GM21447 (cell line): ENCODE measurements around the gene KIF17.
"Not testable (repeated sequence)": the region's sequence is repeated elsewhere in the genome, so short reads cannot be mapped to it uniquely, and the experiment has no call there.

Experiments
- ATAC-seq: cut with Tn5 transposase; IDR thresholded peaks from one replicate; pipeline ENCODE4 v1.9.1; 2021; ENCODE audit not compliant: unreplicated experiment

Gene KIF17

DNA sequence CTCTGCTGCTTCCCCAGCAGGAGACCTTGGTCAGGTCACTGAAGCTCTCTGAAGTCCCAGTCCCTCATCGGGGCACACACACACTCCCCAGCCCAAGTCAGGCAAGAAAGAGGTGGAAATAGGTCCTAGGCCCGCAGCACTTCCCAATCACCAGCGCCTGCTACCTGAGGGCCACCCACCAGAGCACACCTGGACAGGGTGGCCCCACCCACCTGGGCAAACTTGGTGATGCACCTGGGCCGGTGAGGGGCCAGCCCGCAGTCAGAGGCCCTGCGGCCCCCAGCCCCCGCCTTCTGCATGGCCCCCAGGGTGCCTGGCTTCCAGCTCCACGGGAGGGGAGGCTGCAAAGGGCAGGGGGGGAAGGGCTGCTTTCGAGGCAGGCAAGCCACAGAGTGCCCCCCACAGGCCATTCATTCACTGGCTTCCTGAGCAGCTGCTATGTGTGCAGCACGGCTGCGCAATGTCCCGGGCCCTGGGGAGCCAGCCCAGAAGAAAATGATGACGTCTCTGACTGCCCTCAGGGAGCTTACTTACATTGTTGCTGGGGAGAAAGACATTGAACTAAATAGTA lies 10.0 kb upstream of the KIF17 start:
- ATAC-seq: no peak

DNA sequence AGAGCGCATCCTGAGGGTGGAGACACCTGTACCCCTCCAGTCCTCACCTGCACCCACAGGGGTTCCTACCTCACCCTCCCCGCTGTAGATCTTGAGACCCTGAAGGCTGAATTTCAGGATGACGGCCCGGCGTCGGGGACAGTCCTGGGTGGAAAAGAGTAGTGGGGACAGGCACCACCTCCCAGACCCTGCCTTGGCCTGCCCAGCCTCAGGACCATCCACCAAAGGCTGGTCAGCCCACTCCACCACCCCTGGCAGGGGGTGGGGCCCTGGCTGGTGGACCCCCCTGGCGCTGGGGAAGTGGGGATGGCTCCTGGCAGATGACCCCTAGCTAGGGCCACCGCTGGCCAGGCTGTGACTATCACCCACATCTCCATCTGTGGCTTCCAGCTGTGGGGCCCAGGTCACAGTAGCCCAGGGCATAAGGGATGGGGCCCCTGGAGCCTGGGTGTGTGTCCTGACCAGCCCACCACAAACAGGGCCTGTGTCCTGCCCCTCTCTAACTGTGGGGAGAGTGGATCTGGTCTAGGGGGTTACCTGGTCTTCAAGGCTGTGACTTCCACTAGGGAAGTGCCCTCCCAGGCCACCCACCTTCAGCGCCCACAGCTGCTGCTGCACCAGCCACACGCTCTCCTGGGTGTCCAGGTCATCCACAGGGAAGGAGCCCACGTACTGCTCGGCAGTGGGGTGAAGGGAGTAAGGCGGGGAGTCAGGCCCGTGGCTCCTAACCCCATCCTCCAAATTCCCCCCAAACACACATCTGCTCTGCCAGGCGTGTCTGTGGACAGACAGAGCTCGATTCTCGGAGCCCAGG lies 9.3 kb upstream of the KIF17 start:
- no peak for ATAC-seq

DNA sequence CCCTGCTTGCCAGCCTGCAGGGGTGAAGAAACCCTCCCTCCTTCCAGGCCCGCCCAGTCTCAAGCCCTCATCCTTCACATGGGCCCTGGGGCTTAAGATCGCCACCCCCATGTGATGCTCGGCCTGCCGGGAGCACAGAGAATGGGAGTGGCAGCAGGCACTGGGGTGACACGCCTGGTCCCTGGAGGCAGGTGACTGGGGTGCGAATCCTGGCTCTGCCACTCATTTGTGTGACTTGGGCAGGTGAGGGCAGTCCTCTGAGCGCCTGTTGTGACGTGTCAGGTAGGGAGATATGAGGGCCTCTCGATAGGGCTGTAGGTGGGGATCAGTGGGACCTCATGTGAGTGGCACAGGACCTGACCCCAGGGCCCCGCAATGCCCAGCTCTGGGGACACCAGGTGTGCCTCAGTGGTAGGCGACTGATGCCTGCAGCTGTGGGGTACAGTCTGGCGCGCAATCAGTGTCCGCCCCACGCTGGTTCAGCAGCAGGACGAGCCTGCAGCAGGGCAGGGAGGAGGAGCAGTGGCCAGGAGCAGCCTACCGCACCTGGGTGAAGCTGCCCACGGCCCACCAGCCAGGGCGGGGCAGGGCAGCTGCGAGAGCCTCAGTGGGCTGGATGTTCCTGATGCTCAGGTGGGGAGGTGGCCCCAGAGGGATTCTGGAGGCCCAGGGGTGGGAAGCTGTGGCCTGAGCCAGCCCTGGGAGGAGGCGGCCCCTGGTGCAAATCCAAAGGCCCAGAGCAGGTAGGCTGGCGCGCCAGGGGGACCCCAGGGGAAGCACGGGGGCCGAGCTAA lies 8.5 kb upstream of the KIF17 start:
- ATAC-seq: no peak

DNA sequence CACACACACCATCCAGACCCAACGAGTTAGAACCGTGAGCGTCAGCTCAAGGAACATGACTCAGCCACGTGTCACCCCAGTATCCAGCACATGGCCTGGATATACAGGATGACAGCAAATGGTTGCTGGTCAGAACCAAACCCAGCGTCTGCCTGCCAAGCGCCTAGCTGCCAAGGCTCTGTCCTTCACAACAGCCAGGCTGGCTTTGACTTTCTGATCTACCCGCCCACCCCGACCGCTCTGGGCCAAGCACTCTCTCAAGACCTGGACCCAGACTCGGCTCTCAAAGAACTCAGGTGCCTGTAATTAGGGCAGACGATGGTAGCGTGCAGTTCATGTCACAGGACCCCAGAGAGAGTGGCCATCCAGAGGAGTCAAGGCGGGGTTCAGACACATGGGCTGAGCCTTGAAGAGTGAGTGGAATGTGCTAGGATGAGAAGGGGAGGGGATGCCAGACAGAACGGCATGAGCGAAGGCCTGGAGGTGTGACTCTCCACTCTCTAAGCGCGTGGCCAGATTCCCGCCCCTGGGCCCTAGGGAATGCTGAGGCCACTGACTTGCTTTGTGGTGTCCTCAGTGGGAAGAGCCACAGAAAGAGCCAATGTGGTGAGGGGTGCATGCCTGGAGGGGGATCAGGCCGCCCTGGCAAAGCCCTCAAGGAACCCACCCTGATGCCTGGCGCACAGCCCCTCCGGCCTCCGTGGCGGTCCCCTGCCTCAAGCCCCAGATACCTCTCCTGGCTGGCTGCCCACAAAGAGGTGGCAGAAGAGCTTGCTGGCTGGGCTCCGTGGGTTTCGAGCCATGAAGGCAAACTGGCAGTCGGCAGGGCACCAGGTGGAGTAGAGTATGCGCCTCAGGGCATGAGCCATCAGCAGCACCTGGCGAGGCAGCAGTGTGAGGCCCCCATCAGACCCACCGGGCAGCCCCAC lies 7.6 kb upstream of the KIF17 start:
- no peak for ATAC-seq

DNA sequence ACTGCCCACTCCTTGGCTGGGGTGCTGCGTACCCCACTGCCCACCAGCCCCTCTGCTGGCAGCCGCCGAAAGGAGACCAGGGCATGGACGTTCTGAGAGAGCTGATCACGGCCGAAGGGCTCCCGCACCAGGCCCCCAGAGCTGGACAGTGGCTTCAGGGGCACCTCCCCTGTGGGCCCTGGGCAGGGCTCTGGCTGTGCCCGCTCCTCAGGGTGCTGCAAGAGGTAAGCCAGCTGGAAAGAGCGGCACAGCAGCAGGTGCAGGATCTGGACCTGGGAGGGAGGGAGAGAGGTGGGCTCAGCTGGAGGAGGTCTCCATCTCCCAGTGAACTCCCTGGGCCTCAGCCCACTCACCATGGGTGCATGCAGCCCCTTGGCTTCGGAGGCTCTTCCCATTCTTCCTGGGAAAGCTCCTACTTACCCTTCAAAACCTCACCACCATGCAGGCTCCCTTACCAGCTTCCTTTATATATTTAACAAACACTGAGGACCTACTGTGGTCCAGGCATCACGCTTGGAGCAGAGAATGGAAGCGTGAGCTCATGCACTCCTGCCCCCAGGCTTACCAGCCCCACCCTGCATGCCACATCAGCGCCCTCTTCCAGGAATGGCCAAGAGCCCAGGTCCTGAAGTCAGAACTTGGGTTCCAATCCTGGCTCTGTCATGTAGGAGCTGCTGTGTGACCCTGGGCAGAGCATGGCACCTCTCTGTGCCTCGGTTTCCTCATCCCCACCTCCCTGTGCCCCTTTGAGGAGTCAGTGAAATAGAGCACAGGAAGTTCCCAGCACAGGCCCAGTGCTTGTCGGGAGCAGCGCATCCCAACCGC lies 6.8 kb upstream of the KIF17 start:
- no peak for ATAC-seq

DNA sequence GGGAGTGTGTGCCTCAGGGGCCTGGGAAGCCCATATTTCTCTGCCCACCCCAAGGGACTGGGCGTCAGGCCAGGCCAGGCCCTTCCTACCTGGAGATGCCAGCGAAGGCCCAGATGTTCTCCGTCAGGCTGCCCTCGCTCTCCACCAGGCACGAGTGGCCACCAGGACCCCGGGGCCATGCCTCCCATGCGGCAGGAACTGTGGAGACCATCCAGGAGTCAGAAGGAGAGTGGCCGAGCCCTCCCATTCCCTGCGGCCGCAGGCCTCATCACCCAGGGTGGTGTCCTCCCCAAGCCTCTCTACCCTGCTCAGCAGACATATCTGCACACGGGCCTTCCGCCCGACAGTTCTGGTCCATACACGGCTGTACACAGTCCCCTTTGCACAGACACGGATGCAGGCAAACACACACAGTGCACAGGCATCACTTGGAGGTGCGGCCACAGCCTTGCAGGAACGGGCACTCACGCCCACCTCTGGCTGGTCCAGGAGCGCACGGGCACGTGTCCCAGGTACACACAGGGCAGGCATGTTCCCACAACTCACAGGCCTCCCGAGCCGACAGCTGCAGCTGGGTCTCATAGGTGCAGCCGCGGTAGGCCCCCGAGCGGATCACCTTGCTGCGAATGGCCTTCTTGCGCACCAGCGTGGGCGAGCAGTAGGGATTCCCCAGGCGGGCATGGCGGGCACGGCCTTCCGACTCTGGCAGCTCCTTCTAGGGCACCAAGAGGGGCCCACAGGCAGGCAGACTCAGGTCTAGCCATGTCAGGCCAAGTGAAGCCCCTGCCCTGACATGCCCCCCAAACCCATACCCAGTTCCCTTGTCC lies 5.9 kb upstream of the KIF17 start:
- ATAC-seq: no peak

DNA sequence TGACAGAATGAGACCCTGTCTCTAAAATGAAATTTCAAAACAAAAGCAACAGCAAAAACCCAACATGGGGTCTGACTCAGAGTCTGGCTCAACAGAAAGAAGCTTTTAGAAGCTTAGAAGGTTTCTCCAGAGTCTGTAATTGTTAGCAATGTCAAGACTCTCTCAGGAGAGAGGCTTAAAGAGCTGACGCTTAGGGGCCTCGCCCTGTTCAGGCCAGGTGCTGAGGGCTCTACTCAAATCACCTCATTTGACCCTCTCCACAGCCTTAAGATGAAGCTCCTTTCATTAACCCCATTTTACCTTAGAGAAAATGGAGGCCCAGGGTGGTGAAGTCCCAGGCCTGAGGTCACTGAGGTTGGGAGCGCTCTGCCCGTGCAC lies 5.3 kb upstream of the KIF17 start:
- no peak for ATAC-seq

DNA sequence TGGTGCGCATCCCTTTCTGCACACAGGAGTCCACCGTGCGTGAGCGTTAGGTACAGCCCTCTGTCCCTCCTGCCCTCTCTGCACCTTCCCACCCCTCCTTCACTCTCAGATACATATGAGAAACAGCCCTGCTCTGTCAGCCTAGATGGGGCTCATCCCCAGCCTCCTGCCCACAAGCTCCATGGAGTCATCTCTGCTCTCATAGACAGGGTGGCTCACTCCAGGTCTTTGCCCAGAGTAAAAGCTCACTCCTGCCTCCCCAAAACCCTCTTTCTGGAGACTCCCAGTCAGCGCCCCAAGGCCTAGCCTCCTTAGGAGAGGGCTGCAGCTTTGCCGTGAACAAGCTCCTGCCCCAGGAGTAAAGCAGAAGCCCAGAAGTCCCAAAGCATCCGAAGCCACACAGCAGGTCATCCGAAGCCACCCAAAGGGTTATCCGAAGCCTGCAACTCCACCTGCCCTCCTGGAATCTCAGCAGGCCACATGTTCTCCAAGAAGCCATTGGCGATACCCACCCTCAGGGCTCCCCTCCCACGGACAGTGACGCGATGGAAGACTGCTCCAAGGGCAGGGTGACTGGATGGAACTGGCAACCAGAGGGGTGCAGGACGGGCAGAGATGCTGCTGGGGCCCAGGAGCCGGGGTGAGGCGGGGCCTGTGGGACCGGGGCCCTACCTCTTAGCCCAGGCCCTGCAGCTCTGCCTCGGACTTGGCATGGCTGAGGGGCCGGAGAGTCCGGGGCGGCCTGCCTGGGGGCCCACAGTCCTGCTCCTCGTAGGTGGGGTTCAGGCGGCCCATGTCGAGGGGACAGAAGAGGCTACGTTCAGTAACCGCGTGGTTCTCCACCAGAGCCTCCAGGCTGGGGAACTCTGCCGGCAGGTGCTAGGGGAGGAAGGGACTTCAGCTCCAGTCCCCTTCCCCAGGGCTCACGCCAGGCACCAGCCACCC lies 3.6 kb upstream of the KIF17 start:
- ATAC-seq: no peak

DNA sequence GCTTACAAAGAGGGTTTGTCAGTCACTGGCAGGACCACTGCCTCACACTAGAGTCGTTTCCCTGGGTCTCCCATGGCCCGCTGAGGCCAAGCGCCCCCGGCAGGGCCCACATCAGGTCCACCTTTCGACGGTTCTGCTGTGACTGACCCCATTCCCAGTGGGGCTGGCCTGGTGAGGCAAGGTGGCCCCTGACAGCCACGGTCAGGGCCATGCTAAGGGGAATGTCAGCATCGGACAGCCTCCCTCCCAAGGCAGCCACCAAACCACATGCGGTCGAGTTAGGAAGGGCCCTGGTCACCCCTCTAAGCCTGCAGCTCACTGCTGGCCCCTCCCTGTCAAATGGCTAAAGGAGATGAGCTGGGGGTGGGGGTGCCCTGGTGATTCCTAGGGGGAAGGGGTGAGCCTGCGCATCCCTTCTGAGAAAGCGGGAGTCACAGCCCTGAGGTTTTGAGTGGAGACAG lies 2.9 kb upstream of the KIF17 start:
- no peak for ATAC-seq

DNA sequence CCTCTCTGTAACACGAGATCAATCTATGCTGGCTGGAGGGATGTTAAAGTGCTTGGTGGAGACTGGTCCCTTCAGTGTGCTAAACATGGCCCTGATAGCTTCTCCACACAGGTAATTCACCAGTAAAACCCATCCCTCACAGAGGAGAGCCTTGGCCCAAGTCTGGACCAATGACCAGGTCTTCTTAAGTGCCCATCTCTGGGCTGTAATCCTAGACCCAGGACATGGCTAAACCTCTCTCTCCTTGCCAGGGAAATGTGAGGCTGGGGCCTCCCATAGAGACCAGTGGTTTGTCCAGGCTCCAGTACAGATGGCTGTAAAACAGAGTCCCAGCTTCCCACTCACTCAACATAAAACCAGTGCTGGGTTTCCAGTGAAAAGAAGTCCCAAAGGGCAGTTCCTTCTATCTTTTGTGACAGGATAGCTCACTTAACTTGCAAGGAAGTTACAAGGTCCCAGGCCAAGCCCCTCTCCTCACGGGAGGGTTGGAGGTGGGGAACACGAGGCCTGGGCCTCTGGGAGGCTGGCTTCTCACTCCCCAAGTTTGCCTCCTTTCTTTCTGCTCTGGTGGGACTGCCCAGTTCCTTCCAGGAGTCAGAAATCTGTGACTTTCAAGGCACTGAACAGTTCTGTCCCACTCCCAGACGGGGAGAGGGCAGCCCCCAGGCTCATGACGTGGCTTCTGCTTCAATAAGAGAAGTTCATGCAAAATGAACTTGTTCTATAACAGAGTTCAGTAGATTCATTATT lies 2.2 kb upstream of the KIF17 start:
- ATAC-seq: no peak

DNA sequence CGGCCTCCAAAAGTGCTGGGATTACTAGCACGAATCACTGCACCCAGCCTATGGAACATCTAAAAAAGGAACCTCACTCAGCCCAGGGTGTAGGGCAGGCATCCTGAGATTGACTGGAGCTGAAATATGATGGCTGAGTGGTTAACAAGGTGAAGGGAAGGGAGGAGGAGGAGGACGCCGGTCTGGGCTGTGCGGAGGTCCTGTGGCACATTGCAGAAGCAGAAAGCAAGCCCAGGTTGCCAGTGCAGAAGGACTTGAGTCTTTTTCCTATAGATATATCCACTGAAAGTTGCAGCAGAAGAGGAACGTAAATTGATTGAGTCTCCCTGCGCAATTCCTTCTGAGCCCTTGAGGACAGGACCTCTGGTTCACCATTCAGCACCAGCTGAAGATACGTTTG lies 1.5 kb upstream of the KIF17 start:
- ATAC-seq: no peak

DNA sequence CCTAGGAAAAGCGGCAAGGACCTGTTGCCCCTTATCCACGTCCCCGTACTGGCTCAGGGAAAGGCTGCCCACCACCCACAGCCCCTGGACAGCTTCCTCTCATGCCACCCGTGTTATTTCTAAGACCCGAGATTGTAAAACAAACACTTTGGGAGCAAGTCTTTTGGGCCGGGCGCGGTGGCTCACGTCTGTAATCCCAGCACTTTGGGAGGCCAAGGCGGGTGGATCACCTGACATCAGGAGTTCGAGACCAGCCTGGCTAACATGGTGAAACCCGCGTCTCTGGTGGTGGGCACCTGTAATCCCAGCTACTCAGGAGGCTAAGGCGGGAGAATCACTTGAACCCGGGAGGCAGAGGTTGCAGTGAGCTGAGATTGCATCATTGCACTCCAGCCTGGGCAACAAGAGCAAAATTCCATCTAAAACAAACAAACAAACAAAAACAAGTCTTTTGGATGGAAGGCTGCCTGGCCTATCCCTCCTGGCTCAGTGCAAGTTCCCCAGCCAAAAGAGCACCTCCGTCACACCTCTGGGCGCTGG lies 606 bp upstream of the KIF17 start:
- ATAC-seq: not testable (repeated sequence)

DNA sequence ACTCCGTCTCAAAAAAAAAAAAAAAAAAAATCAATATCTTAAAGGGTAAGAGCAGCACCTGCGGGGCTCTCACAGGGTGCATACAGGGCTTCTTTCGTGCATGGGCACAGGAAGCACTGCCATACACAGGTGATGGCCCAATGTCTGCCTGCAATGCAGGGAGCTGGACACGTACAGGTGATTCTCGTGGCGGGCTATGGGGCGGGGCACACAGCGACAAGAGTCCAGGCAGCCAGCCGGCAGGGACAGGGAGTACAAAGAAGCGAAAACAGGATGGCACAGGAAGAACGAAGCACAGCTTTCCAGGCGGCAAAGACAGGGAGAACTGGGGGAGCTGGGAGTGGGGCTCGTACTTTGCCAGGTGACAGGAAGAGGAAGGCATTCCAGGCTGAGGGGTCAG lies 1.6 kb downstream of the KIF17 start:
- no peak for ATAC-seq

DNA sequence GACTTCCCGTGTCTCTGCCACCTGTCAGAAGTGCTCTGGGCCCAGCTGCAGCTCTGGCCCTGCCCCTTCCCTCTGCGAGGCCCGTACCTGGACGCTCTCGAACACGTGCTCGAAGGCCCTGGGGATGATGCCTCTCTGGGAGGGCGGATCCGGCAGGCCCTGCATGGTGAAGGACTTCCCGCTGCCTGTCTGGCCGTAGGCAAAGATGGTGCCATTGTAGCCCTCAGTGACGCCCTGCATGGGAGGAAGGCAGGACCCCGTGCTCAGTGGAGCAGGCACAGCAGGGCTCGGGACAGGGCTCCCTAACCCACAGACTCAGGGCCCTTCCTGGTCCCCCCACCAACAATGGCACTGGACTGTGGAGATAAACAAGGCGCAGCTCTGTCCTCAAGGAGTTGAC lies 2.4 kb downstream of the KIF17 start:
- no peak for ATAC-seq

DNA sequence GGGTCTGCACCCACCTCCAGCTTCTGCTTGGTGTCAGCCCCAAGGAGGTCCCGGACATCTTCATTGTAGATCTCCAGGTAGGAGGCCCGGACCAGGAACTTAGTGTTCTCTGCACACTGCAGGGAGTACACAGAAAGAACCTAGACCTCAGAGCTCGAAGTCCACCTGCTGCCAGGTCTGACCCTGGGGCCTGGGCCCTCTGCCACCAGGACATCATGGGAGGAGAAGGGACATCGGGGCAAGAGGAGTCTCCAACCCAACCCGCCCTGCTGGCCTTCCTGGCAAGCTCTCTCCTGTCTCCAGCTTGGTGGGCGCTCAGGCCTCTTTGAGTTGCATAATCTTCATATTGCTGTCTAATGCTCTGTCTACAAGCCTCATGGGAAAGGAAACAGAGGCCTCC lies 4.4 kb downstream of the KIF17 start:
- no peak for ATAC-seq

DNA sequence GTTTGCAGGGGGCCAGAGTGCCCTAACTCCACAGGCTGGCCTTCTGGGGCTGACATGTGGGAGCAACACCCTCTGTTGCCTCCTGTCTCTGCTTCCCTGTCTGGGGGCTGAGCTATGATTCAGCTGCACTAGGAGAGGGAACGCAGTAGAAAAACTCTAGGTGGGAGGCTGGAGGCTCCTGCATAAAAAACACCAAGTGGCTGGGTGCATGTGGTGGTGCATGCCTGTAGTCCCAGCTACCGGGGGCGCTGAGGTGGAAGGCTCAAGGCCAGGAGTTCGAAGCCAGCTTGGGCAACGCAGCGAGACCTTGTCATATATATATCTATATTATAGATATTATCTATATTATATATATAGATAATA lies 5.6 kb downstream of the KIF17 start:
- no peak for ATAC-seq
